ENCODE results near the gene PDX1. TPM values are rescaled to one million over a fixed set of nuclear protein-coding genes. Genes with fewer than 3 reads are reported as not detected.

PDX1 gene
- total RNA-seq, 2 donors from 2014 or later = 0.35 to 0.54 TPM

GRCh38 chr13:27973961-27974662 lies 54.3 kb downstream of the PDX1 start:
- DNase-seq = no peak
- no peaks in the 10 kb centered on the region for H3K36me3 ChIP-seq
- no peak for TF ChIP-seq CTCF (IDR thresholded peaks at IDR 0.05)
- intact Hi-C loops (cut with DNase I) = loop anchor here (10.0 kb wide), 1 partner anchor 1019 kb away; no protein-coding TSS in a partner anchor
- H3K9ac ChIP-seq (ENCODE audit: low read depth in 2 of 2, low read length in 2 of 2) = peak overlapping the region in 1 of 2 donors; percentile 91
- peaks cover 19% of the 10 kb centered on the region for H3K27me3 ChIP-seq
- no peaks in the 10 kb centered on the region for H3K4me1 ChIP-seq
- H3K9me3 ChIP-seq = no peaks in the 10 kb centered on the region
- no peak overlapping the region for H3K4me3 ChIP-seq
- no peak overlapping the region for H3K27ac ChIP-seq

Other genes with a start within 250 kb of the PDX1 start
- not detected for gene GSX1, start 127.5 kb upstream of the PDX1 start, total RNA-seq
- gene CDX2, start 49.3 kb downstream of the PDX1 start, total RNA-seq = 100 to 1,000 TPM; 271 to 391 TPM
- gene URAD, start 68.7 kb downstream of the PDX1 start, total RNA-seq = 10 to 100 TPM; 26.9 to 40.7 TPM
- under 1 TPM in 1 of 2 donors, not detected in 1; 0.19 TPM for gene FLT3, start 180.6 kb downstream of the PDX1 start, total RNA-seq
- 10 to 100 TPM; 29.3 to 38.7 TPM for gene PAN3, start 218.5 kb downstream of the PDX1 start, total RNA-seq

Data from colonic mucosa (tissue), 4 donors.